Measurements from ENCODE around the gene ZCCHC8.
"Not testable (repeated sequence)": the region's sequence is repeated elsewhere in the genome, so short reads cannot be mapped to it uniquely, and the experiment has no call there.

ZCCHC8 gene

DNA sequence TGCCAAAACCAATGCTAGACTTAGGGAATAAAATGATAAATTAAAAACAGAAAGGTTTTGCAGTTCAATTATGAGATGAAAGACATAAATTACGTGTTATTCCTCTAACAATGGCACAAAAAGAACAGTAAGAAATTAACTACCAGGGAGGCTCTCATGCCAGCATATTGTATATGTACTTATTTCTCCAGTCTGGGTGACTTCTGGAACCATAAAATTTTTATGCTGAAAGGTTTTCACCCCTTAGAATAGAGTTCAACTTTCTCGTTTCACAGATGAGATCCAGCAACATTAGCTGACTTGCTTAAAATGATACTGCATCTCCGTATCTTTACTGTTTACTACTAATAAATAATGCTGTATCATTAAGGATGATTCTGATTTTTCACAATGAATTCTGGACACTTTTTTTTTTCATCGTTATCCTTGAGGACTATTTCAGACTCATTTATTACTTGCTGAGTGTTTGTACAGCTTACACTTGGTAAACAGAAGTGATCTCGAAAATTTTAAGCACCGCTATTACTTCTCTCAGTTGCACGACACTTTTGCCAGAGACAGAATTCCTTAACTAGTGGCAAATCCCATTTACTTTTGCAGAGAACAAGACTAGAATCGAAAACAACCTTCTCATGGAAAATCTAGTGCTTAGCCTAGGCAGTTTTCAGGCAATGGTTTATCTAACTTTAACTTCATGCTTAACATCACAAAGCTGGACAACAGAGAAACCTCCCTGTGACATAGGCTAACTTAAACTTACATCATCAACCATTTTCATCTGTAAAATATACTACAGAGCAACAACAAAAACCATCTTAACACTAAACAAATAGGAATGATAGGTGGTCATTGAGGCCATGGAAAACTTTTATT lies 23.4 kb upstream of the ZCCHC8 start:
- Histone ChIP-seq H3K4me1 (ENCODE audit: control insufficient read depth, insufficient read depth, low read length) (peaks cover 9% of the 10 kb centered on the region), H3K9ac (ENCODE audit: low read depth, low read length) (peak overlapping the region; percentile 19), H3K27me3 (ENCODE audit: control insufficient read depth, insufficient read depth, low read length) (no peaks in the 10 kb centered on the region), H3K9me3 (ENCODE audit: control insufficient read depth, insufficient read depth, low read length) (no peaks in the 10 kb centered on the region), H3K4me3 (ENCODE audit: low read depth, low read length) (peak overlapping the region; percentile 51), H3K36me3 (ENCODE audit: control insufficient read depth, insufficient read depth, low read length) (peaks cover 20% of the 10 kb centered on the region)

DNA sequence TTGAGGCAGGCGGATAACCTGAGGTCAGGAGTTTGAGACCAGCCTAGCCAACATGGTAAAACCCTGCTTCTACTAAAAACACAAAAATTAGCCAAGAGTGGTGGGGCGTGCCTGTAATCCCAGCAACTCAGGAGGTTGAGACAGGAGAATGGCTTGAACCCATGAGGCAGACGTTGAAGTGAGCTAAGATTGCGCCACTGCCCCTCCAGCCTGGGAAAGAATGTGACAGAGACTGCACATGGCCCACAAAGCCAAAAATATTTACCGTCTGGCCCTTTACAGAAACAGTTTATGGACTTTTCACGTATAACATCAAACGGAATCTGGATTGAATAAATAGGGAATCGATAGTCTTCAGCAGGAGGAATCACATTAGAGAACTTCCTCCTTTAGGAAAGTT lies 22.5 kb upstream of the ZCCHC8 start:
- Histone ChIP-seq H3K36me3 (ENCODE audit: control insufficient read depth, insufficient read depth, low read length) (peaks cover 27% of the 10 kb centered on the region), H3K4me3 (ENCODE audit: low read depth, low read length) (no peak overlapping the region), H3K27me3 (ENCODE audit: control insufficient read depth, insufficient read depth, low read length) (no peaks in the 10 kb centered on the region), H3K4me1 (ENCODE audit: control insufficient read depth, insufficient read depth, low read length) (peaks cover 9% of the 10 kb centered on the region), H3K9me3 (ENCODE audit: control insufficient read depth, insufficient read depth, low read length) (no peaks in the 10 kb centered on the region), H3K9ac (ENCODE audit: low read depth, low read length) (peak overlapping the region; percentile 19)

DNA sequence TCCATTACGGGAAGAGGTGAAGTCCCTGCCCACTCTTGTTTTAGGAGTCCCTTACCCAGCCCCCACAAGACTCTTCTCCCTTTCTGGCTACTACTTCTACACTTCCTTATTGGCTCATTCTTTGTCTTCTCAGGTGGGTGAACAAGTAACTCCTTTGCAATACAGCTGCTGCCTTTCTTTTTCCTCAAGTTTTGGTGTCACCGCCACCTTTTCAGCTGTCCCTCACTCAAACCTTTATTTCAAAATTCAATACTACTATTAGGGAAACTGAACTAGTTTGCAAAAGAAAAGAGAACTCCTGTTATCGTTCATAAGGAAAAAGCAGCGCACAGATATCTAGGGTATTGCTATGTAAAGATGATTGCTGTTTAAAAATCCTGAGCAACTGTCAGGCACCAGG lies 19.9 kb upstream of the ZCCHC8 start:
- Histone ChIP-seq H3K27me3 (ENCODE audit: control insufficient read depth, insufficient read depth, low read length) (no peaks in the 10 kb centered on the region), H3K4me3 (ENCODE audit: low read depth, low read length) (no peak overlapping the region), H3K9me3 (ENCODE audit: control insufficient read depth, insufficient read depth, low read length) (no peaks in the 10 kb centered on the region), H3K9ac (ENCODE audit: low read depth, low read length) (no peak overlapping the region), H3K36me3 (ENCODE audit: control insufficient read depth, insufficient read depth, low read length) (peaks cover 51% of the 10 kb centered on the region), H3K4me1 (ENCODE audit: control insufficient read depth, insufficient read depth, low read length) (peaks cover 6% of the 10 kb centered on the region)

DNA sequence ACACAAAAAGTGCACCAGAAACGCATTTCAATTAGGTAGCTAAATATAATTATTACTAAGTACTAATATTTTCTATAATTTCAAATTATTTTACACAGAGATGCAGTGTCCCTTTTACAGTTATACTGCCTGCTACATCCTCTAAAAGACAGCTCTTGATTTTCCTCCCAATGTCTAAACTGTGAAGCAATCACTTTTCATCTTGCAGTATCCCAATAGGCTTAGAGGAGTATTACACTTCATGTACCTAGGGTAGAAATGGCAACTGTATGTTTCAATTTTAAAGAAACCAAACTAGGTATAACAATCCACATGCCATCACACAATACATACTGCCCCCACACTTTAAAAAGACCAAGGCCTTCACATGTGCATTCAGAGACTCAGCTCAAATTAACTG lies 18.7 kb upstream of the ZCCHC8 start:
- Histone ChIP-seq H3K36me3 (ENCODE audit: control insufficient read depth, insufficient read depth, low read length) (peaks cover 57% of the 10 kb centered on the region), H3K4me1 (ENCODE audit: control insufficient read depth, insufficient read depth, low read length) (peaks cover 6% of the 10 kb centered on the region), H3K27me3 (ENCODE audit: control insufficient read depth, insufficient read depth, low read length) (no peaks in the 10 kb centered on the region), H3K9ac (ENCODE audit: low read depth, low read length) (no peak overlapping the region), H3K9me3 (ENCODE audit: control insufficient read depth, insufficient read depth, low read length) (no peaks in the 10 kb centered on the region), H3K4me3 (ENCODE audit: low read depth, low read length) (no peak overlapping the region)

DNA sequence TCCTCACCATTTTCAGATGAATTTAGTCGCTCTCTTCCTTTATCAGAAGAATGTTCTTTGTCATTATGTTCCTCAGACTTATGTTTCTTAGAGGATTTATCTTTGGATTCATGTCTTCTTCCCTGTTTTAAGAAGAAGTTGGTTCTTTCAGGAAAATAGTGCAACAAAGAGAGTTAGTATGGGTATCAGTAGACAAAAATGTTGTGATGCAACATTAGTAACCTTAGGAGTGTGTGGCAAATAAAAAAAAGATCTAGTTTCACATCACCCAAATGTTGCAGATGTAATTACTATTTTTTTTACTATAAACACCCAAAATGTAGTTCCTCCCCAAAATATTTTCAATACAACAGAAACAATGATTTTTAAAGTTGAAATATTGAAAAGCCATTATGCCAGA lies 18.2 kb upstream of the ZCCHC8 start:
- no peaks in the 10 kb centered on the region for H3K27me3 ChIP-seq (ENCODE audit: control insufficient read depth, insufficient read depth, low read length)
- H3K9ac ChIP-seq (ENCODE audit: low read depth, low read length) = no peak overlapping the region
- no peaks in the 10 kb centered on the region for H3K9me3 ChIP-seq (ENCODE audit: control insufficient read depth, insufficient read depth, low read length)
- H3K4me1 ChIP-seq (ENCODE audit: control insufficient read depth, insufficient read depth, low read length) = peaks cover 2% of the 10 kb centered on the region
- no peak overlapping the region for H3K4me3 ChIP-seq (ENCODE audit: low read depth, low read length)
- peaks cover 59% of the 10 kb centered on the region for H3K36me3 ChIP-seq (ENCODE audit: control insufficient read depth, insufficient read depth, low read length)

DNA sequence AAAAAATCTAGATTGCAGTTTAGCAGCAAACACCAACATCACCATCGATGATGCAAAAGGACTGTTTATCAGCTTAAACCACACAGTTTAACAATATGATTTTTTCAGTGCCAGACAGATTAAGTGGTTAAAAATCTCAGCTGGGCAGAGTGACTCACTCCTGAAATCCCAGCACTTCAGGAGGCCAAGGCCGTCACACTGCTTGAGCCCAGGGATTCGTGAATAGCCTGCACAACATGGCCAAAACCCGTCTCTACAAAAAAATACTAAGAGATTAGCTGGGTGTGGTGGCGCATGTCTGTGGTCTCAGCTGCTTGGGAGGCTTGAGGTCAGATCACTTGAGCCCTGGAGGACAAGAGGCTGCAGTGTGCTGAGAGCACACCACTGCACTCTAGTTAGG lies 17.1 kb upstream of the ZCCHC8 start:
- Histone ChIP-seq H3K9me3 (ENCODE audit: control insufficient read depth, insufficient read depth, low read length) (no peaks in the 10 kb centered on the region), H3K4me3 (ENCODE audit: low read depth, low read length) (no peak overlapping the region), H3K36me3 (ENCODE audit: control insufficient read depth, insufficient read depth, low read length) (peaks cover 64% of the 10 kb centered on the region), H3K4me1 (ENCODE audit: control insufficient read depth, insufficient read depth, low read length) (no peaks in the 10 kb centered on the region), H3K27me3 (ENCODE audit: control insufficient read depth, insufficient read depth, low read length) (no peaks in the 10 kb centered on the region), H3K9ac (ENCODE audit: low read depth, low read length) (no peak overlapping the region)

DNA sequence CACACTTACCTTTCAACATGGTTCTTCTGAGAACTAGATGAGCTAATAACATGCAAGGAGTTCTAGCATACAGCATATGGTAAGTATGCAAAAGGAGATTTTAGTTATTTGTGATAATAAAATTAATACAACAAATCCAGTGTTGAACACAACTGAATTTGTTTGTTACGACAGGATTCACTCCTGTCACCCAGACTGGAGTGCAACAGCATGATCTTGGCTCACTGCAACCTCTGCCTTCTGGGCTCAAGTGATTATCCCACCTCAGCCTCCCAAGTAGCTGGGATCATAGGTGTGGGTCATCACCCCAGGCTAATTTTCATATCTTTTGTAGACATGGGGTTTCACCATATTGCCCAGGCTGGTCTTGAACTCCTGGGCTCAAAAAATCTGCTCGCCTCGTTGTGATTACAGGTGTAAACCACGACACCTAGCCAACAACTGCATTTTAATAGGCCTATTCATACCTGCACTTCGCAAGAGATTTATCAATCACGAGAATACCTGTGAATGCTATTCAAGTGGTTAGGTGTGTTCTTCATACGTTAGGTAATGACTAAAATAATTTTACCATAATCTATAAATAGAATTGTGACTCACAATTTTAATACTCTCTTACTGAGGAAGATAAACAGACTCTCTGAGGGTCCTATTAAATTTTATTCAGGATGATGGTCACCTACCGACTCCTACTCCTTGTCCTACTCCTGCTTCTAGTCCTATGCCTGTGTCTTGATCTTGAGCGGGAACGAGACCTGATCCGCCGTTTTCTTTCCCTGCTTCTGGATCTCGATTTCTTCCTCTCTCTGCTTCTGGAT lies 16.0 kb upstream of the ZCCHC8 start:
- H3K27me3 ChIP-seq (ENCODE audit: control insufficient read depth, insufficient read depth, low read length) = no peaks in the 10 kb centered on the region
- peaks cover 68% of the 10 kb centered on the region for H3K36me3 ChIP-seq (ENCODE audit: control insufficient read depth, insufficient read depth, low read length)

DNA sequence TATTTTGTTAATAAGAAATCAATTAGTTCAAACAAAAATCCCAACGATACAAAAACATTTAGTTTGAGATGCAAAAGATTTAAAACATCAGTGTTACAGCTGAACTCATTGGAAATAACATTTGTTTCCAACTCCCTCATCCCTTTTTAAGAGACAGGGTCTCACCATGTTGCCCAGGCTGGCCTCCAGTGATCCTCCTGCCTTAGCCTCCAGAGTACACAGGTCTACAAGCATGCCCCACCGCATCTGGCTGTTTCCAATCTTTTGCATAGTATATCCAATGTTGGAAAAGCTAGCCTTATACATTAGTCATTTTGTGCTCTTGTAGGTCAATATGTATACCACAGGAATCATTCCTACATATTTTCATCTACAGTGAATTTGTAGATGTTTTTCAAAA lies 14.5 kb upstream of the ZCCHC8 start:
- Histone ChIP-seq H3K9me3 (ENCODE audit: control insufficient read depth, insufficient read depth, low read length) (no peaks in the 10 kb centered on the region), H3K4me1 (ENCODE audit: control insufficient read depth, insufficient read depth, low read length) (no peaks in the 10 kb centered on the region), H3K9ac (ENCODE audit: low read depth, low read length) (no peak overlapping the region), H3K27me3 (ENCODE audit: control insufficient read depth, insufficient read depth, low read length) (no peaks in the 10 kb centered on the region), H3K36me3 (ENCODE audit: control insufficient read depth, insufficient read depth, low read length) (peaks cover 73% of the 10 kb centered on the region), H3K4me3 (ENCODE audit: low read depth, low read length) (no peak overlapping the region)

More for the DNA sequence above, 16.0 kb upstream of the ZCCHC8 start:
- Histone ChIP-seq H3K4me3 (ENCODE audit: low read depth, low read length) (no peak overlapping the region), H3K9ac (ENCODE audit: low read depth, low read length) (no peak overlapping the region), H3K9me3 (ENCODE audit: control insufficient read depth, insufficient read depth, low read length) (no peaks in the 10 kb centered on the region), H3K4me1 (ENCODE audit: control insufficient read depth, insufficient read depth, low read length) (no peaks in the 10 kb centered on the region)

DNA sequence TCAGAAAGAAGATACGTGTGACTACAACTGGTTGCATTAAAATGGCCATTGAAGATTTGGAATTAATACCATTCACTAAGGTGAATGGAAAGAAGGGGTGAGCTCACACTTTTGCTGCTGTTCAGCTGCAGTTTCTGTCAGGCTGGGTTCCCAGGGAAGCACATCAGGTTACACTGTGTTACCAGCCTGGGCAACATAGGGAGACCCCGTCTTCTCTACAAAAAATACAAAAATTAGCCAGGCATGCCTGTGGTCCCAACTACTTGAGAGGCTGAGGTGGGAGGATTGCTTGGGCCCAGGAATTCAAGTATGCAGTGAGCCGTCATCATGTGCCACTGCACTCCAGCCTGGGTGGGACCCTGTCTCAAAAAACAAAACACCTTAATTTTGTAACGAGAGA lies 12.9 kb upstream of the ZCCHC8 start:
- no peaks in the 10 kb centered on the region for H3K9me3 ChIP-seq (ENCODE audit: control insufficient read depth, insufficient read depth, low read length)
- H3K4me1 ChIP-seq (ENCODE audit: control insufficient read depth, insufficient read depth, low read length) = no peaks in the 10 kb centered on the region
- H3K27me3 ChIP-seq (ENCODE audit: control insufficient read depth, insufficient read depth, low read length) = no peaks in the 10 kb centered on the region
- H3K36me3 ChIP-seq (ENCODE audit: control insufficient read depth, insufficient read depth, low read length) = peaks cover 74% of the 10 kb centered on the region
- H3K9ac ChIP-seq (ENCODE audit: low read depth, low read length) = no peak overlapping the region
- H3K4me3 ChIP-seq (ENCODE audit: low read depth, low read length) = no peak overlapping the region

DNA sequence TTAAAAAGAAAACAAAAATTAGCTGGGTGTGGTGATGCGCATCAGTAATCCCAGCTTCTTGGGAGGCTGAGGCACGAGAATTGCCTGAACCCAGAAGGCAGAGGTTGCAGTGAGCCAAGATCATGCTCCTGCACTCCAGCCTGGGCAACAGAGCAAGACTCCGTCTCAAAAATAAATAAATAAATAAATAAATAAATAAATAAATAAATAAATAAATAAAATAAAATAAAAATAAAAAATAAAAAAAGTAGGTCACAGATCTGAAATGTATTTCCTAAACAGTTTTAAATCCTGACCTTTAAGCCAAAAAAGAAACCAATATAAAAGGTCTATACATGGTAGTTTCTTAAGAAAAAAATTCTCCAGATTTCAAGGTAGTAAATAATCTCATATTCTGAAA lies 12.3 kb upstream of the ZCCHC8 start:
- H3K9me3 ChIP-seq (ENCODE audit: control insufficient read depth, insufficient read depth, low read length); H3K4me1 ChIP-seq (ENCODE audit: control insufficient read depth, insufficient read depth, low read length); H3K27me3 ChIP-seq (ENCODE audit: control insufficient read depth, insufficient read depth, low read length); H3K4me3 ChIP-seq (ENCODE audit: low read depth, low read length); H3K9ac ChIP-seq (ENCODE audit: low read depth, low read length): not testable (repeated sequence)
- H3K36me3 ChIP-seq (ENCODE audit: control insufficient read depth, insufficient read depth, low read length) = peaks cover 76% of the 10 kb centered on the region

DNA sequence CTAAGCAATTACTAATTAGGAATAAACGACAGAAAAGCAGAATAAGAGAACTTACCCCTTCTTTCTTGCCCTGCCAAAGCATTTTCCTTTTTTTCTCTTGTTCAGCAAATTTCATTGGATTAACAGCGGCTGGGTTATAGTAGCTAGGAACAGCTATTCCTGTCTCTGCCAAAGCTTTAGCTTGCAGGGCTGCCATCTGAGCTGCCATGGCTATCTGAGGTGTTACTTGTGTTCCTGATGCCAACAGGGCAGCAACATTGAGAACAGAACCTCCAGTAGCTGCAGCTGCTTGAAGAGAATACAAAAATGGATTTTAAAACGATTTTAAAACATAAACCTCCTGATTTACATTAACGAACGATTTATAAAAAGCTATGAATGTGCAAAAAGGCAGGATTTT lies 7.4 kb upstream of the ZCCHC8 start:
- no peak overlapping the region for H3K4me3 ChIP-seq (ENCODE audit: low read depth, low read length)
- no peaks in the 10 kb centered on the region for H3K4me1 ChIP-seq (ENCODE audit: control insufficient read depth, insufficient read depth, low read length)
- no peaks in the 10 kb centered on the region for H3K9me3 ChIP-seq (ENCODE audit: control insufficient read depth, insufficient read depth, low read length)
- H3K27me3 ChIP-seq (ENCODE audit: control insufficient read depth, insufficient read depth, low read length) = no peaks in the 10 kb centered on the region
- H3K36me3 ChIP-seq (ENCODE audit: control insufficient read depth, insufficient read depth, low read length) = peaks cover 67% of the 10 kb centered on the region
- no peak overlapping the region for H3K9ac ChIP-seq (ENCODE audit: low read depth, low read length)

Data from iPS-15b (cell line).